Anterior cingulate cortex (tissue), 58 donors: ENCODE results near the gene HMCN1.

Experiments used
- DNase-seq, 58 donors: peaks; one replicate each; lab custom pipeline; 2025; lab: John Stamatoyannopoulos, UW

The HMCN1 gene

DNA sequence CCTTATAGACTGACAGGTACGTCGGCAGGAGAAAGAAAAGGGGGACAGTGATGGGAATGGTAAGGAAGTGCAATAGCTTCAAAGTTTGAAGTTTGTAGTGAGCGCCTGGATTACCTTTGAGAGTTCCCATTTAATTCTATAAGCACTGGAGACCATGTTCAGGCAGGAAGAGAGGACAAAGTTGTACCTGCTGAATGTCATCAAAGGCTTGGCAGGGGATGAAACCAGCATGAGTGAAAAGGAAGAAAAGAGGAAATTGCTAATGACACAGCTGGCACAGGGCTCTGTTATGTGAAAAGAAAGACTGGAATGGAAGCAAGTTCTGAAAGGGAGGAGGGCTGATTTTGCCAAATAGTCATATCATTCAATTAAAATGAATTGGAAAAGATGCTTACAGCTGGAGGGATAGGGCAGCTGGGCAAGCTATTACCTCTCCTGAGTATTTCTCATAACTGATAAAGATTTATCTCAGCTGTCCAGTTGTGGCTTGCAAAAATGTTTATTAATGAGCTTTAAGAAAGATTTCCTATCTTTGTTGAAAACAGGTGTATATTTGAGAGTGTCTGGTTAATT, 109.2 kb downstream of the HMCN1 start:
- no peak for DNase-seq

- no peak for DNase-seq
These were observed 109.8 kb downstream of the HMCN1 start for GRCh38 chr1:185843986-185844385.

GRCh38 chr1:185846672-185847444, 112.7 kb downstream of the HMCN1 start:
- no peak for DNase-seq

DNA sequence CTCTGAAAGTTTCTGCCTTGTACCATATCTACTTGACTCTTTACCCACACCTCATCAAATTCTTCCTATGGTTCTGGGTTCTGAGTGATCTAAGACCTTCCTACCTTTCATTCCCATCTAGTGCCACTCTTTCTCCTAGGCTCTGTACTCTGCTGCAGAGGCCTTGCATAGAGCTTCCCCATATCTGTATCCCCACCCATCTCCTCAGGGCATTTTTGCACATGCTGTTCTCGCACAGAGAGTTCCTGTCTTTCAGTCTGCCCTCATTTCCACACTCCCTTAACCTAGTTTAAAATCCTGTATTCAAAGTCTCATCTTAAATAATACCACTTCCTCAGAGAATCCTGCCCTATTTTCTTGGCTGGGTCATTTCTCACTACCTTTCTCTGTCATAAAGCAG, 114.8 kb downstream of the HMCN1 start:
- no peak for DNase-seq

DNA sequence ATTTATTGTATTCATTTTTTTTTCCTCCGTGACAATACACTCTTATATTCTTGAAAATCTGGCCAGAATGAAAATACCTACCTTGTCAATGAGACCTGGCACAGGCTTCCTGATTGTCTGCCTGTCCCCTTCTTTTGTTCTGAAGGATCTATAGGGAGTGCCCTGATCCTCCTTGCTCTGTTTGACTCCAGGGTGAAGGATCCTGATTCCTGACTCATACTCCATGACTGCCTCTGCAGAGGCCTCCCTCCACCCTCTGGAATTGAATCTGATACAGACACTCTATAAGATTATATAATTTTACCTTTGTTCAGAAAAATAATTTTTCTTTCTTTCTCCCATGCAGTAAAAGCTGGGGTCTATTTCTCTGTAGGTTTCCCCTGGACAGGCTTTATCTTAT, 116.2 kb downstream of the HMCN1 start:
- DNase-seq = no peak

- DNase-seq = no peak
These were observed 119.5 kb downstream of the HMCN1 start for GRCh38 chr1:185853739-185854138.

GRCh38 chr1:185856482-185856881, 122.3 kb downstream of the HMCN1 start:
- DNase-seq = no peak

GRCh38 chr1:185857442-185857841, 123.3 kb downstream of the HMCN1 start:
- DNase-seq = no peak

DNA sequence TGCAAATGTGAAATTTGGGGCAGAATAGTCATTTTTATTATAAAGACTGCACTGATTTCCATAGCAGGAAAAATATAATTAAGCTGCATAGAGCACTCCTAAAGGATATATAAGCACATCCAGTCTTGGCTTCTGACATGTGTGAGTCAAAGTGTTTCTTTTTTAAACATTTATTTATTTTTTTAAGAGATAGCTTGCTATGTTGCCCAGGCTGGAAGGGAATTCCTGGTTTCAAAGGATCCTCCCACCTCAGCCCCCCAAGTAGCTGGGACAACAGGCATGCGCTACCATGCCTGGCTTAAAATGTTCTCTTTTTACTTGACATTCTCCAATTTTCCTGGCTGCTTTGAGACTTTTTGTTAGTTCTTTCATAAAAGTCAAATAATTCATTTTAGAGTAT, 126.1 kb downstream of the HMCN1 start:
- DNase-seq = no peak

DNA sequence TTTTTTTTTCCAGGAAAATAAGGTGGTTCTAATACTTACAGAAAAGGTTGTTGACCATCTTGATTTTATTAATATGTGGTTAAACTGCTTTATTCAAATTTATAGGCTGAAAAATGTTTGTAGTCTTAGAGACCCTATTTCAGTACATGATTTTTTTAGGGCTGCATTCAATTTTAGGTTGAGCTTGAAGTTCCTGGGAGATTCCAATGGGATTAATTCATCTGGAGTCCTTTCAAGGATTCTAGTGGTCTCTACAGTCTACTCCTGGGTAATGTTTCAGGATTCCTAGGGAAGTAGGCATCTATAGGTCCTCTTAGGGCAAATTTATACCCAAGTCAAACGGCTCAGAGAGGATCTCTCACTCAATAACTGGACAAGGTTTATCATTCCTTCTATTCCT, 126.7 kb downstream of the HMCN1 start:
- DNase-seq = no peak

DNA sequence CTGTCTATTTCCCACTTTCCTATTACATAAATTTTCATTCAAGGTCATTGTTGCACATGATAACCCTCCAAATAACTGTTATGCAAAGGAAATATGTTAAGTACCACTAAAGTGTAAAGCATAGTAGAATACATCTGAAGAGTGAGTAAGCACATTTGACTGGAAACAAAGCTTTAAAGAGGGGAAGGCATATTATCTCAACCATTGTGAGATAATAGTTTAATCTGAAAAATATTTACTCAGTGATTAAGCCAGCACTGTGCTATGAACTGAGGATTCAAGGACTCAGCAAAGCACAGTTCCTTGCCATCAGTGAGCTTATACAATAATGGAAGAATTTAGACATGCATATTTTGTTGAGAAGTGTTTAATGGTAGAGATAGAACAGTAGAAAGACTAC, 127.4 kb downstream of the HMCN1 start:
- no peak for DNase-seq

- no peak for DNase-seq
These were observed 128.0 kb downstream of the HMCN1 start for GRCh38 chr1:185862235-185862634.

GRCh38 chr1:185864331-185864730, 130.1 kb downstream of the HMCN1 start:
- DNase-seq = no peak

GRCh38 chr1:185864889-185865517, 130.8 kb downstream of the HMCN1 start:
- DNase-seq = no peak

DNA sequence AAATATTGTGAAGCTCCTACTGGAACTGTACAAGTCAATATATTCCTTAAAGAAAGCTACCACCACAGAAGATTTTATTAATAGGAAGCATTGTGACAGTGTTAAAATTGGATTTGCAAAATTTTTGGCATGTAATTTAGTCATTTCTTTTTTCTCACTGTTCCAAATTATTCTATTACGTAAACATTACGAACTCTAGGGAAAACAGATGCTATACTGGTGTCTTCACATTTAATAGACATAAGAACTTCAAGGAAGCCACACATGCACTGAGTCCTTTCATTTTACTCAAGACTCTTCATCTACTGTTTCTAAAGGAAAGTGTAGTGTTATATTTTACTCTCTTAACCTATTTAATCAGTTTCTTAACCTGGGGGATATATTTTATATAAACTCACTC, 135.4 kb downstream of the HMCN1 start:
- DNase-seq = no peak

DNA sequence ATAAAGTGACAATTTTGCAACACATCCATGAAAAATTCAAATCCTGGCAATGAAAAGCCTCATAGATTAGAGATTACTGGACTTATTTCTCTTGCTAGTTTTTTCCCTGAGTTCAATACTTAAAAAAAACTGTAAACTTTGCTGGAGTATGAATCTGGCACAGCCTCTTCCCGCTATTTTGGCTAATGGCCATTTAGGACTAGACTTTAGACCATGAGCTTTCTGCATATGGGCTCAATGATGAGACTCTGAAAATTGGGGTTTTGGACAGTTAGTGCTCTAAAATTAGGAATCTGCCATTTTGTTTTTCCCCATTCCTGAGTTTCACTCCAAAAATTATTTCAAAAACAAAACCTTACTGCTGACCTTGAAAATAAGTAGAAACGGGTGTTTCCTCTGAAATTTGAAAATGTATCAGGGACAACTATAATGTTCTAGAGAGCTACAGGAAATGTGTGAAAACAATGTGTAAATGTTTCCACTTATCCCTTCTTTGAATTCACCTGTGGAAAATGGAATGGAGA, 137.5 kb downstream of the HMCN1 start:
- no peak for DNase-seq

DNA sequence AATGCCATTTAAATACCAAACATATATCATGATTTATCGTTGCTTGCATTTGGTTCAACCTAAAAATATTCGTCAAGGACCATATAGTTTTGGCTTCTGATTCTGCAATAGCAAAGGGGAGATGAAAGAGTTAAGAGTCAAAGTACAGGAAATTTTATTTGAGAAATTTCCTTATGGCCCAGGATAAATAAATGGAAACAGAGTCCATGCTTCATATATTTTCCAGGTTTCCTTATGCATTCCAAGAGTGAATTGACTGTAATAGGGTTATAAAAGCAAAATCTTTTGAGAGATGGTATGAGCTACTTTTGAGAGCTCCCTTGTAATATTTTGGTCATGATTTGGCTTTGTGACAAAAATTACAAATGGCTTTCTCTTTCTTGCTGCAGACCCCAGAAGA, 140.1 kb downstream of the HMCN1 start:
- no peak for DNase-seq

- no peak for DNase-seq
These were observed 146.1 kb downstream of the HMCN1 start for GRCh38 chr1:185880330-185880729.

DNA sequence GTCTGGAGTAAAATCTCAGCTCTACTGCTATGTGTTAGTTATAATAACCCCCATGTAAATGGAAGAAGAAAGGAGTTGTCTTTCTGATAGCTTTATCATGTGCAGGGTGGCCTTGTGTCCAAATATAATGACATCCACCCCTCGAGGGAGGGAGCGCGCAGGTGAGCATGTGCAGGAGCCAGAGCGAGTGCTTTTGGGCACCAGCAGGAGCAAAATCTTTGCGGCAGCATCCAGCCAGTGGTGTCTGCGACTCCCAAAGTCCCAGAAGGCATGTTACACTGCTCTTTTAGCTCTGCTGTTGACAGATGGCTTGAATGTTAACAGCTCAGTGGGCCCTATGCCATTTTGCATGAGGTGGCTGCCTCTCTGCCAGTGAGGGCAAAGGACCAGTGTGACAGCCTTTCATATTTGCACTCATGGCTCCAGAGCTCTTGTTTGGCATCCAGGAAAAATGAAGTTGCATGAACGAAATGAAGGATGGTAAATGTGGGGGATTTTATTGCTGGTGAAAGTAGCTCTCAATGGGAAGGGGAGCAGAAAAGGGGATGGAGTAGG, 146.7 kb downstream of the HMCN1 start:
- no peak for DNase-seq

DNA sequence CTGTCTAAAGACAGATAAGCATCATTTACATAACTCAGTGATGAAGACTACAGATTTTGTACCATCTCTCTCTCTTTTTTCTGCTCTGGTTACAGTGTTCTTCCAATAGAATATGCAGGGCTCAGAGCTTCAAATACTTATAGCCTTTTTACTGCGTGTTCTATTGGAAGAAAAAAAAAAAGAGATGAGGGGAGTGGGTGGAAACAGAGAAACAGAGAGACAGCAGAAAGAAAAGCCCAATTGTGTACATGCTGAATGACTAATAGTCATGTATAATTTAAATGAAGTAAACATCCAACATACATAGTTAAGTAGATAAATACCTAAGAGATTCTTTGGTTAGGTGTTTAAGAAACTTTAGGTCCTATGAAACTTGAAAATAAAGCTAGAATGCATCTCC, 151.9 kb downstream of the HMCN1 start:
- DNase-seq = no peak

DNA sequence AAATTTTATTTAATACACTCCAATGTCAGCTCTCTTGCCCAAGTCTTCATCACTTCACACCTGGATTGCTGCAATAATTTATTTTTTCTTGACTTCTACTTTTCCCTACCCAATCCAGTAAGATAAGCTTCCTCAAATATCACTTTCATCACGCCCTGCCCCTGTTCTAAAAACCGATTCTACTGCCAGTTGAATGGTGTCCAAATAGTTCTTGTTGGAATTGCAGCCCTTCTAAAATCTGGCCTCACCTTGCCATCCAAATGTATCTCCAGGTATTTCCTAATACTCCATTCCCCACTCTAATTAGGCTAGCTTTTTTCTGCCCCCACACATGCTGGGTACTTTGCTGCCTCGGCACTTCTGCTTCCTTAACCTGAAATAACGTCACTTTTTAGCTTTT, 152.5 kb downstream of the HMCN1 start:
- DNase-seq = no peak
